IPS-20b (cell line): ENCODE data around the gene NDOR1.
A peak's percentile ranks its signal among the peaks of the same experiment; 100 is the strongest.

Source experiments
- H3K27ac ChIP-seq: one replicate; pipeline ENCODE4 v1.5.1; 2013; ENCODE audit warnings: low read length
- H3K27me3 ChIP-seq: 2 replicates; pipeline ENCODE4 v1.6.1; 2013; ENCODE audit warnings: mild to moderate bottlenecking, low read length, inconsistent platforms; ENCODE audit not compliant: insufficient read depth
- H3K36me3 ChIP-seq: 2 replicates; pipeline ENCODE4 v1.6.1; 2013; ENCODE audit warnings: low read depth, mild to moderate bottlenecking, inconsistent platforms, low read length, moderate library complexity; ENCODE audit not compliant: insufficient read depth
- H3K4me1 ChIP-seq: 2 replicates; pipeline ENCODE4 v1.6.1; 2013; ENCODE audit warnings: mild to moderate bottlenecking, control low read depth, inconsistent platforms, low read length, moderate library complexity; ENCODE audit not compliant: insufficient read depth
- H3K4me3 ChIP-seq: 2 replicates; pipeline ENCODE4 v1.5.1; 2013; ENCODE audit warnings: mild to moderate bottlenecking, low read length, inconsistent platforms
- H3K9ac ChIP-seq: 2 replicates; pipeline ENCODE4 v1.6.1; 2013; ENCODE audit warnings: low read depth, mild to moderate bottlenecking, inconsistent platforms, low read length, moderate library complexity
- H3K9me3 ChIP-seq: 2 replicates; pipeline ENCODE4 v1.6.1; 2013; ENCODE audit warnings: mild to moderate bottlenecking, low read depth, low read length, inconsistent platforms; ENCODE audit not compliant: insufficient read depth

NDOR1 gene

DNA sequence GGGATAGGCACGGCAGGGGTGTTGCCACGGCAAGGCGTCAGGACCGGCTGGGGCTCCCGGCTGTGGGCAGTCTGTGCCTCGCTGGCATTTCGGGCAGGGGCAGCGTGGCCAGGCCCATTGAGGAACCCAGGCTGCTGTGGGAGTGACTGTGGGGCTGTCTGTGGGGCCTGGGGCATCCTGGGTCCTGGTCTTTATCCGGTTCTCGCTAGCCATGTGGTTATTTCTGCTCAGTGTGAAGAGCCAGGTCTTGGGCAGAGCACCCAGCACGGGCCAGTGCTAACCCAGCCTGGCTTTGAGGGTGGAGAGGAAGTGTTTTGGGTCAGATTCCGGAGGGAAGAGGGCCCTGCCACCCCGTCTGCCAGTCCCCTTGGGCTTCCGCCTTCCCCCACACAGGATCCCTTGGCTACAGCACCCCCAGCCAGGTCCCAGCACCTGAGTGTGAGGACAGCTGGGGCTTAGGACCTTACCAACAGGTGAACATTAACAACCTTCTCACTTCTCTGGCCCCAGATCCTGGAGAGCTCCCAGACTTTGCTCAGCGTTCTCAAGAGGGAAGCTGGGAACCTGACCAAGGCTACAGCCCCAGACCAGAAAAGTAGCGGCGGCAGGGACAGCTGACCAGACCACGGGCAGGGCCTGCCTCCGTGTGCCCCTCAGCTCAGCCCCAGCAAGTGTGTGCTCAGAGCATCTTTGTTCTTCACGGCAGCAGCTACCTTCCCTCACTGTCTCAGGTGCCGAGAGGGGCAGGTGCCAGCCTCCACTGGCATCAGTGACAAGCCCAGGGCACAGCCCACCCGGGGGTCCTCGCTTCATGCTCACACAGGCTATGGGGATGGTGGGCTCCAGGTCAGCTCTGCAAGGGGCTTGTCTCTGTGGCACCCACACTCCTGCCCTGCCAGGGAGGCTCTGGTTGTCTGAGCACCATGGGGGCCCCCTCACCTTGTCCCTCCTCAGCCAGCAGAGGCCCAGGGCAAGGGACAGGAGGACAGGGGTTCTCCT, 15.9 kb upstream of the NDOR1 start:
- H3K9me3 ChIP-seq, result no peaks in the 10 kb centered on the region
- peak overlapping the region; percentile 81 for H3K4me3 ChIP-seq
- peak overlapping the region; percentile 82; the same call in 1 of the 2 replicates for H3K9ac ChIP-seq
- H3K4me1 ChIP-seq, result peaks cover 5% of the 10 kb centered on the region; the same call in 1 of the 2 replicates
- no peaks in the 10 kb centered on the region for H3K27me3 ChIP-seq
- H3K36me3 ChIP-seq, result peaks cover 9% of the 10 kb centered on the region; the same call in 1 of the 2 replicates
- H3K27ac ChIP-seq, result no peak overlapping the region

DNA sequence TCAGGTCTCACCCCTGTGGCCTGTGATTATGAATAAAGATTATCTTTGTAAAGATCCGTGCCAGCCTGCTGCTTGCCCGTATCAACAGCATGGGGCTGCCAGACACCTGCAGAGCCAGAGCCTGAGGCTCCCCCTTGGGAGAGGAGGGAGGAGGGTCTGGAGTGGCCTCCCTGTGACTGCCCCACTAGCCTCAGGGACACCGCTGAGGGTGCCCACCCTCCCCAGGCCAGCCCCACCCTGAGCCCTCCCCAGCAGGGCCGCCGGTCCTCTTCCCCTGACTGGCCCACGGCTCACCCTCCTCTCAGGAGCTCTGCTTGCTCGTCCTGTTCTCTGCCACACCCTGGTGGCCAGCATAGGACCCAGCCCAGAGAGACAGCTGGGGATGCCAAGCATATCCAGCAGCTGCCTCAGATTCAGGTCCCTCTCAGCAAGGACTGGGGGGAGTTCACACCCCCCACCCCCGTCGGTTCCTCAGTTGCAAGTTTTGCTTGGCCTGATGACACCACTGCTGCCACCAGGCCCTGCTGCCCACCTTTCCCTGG, 15.1 kb upstream of the NDOR1 start:
- Histone ChIP-seq H3K4me1 (peaks cover 5% of the 10 kb centered on the region; the same call in 1 of the 2 replicates), H3K27me3 (no peaks in the 10 kb centered on the region), H3K9ac (no peak overlapping the region), H3K9me3 (no peaks in the 10 kb centered on the region), H3K4me3 (no peak overlapping the region), H3K36me3 (peaks cover 9% of the 10 kb centered on the region; the same call in 1 of the 2 replicates), H3K27ac (no peak overlapping the region)

- Histone ChIP-seq H3K27me3 (no peaks in the 10 kb centered on the region), H3K36me3 (peaks cover 9% of the 10 kb centered on the region; the same call in 1 of the 2 replicates), H3K4me1 (peaks cover 5% of the 10 kb centered on the region; the same call in 1 of the 2 replicates), H3K9ac (no peak overlapping the region), H3K9me3 (no peaks in the 10 kb centered on the region), H3K27ac (no peak overlapping the region), H3K4me3 (no peak overlapping the region)
Observed at GRCh38 chr9:137191245-137191644, 14.3 kb upstream of the NDOR1 start.

DNA sequence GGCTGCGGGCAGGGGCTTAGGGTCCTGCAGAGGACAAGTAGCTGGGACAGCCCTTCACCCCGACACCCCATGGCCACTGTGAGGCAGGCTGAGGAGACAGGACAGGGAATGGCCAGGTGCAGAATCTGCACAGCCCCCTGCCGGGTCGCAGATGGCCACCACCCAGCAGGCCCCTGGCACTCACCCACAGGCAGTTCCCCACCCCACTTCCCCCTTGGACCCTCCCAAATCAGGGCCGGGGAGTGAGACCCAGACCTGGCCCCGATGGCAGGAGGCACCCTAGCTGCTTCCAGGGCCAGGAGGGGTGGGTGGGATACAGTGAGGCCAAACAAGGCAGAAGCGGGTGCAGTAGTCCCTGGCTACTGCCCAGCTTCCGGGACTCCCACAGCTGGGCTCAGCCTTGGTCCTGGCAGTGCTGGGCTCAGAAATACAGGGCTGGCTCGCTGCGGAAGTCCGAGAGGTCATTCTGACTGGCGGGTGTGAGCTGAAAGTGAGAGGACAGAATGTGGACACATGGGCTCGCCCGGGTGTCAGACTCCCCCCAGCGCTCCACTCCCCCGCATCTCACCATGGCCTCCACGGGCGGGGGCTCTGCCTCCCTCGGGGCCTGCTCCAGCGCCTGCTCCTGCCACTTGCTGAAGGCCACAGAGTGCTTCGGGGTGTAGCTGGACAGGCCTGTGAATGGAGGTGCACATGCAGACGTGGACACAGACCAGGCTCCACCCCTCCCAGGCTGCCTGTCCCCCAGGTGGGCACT, 13.6 kb upstream of the NDOR1 start:
- Histone ChIP-seq H3K9me3 (no peaks in the 10 kb centered on the region), H3K27ac (no peak overlapping the region), H3K9ac (no peak overlapping the region), H3K4me1 (peaks cover 5% of the 10 kb centered on the region; the same call in 1 of the 2 replicates), H3K4me3 (no peak overlapping the region), H3K27me3 (no peaks in the 10 kb centered on the region), H3K36me3 (peaks cover 8% of the 10 kb centered on the region; the same call in 1 of the 2 replicates)

DNA sequence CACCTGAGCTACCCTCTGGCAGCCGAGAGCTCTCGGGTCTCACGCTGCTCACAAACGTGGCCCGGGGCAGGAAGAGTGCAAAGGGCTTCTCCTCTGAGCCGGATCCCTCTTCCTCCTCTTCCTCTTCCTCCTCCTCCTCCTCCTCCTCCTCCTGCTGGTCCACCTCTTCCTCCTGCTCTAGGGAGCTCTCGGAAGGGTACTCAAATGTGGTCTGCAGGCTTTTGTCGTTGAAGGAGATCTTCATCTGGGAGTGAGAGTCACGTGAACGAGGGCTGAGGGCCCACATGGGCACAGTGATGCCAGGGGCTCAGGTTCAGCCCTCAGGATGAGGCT, 13.1 kb upstream of the NDOR1 start:
- Histone ChIP-seq H3K27ac (no peak overlapping the region), H3K9me3 (no peaks in the 10 kb centered on the region), H3K27me3 (no peaks in the 10 kb centered on the region), H3K36me3 (peaks cover 4% of the 10 kb centered on the region; the same call in 1 of the 2 replicates), H3K4me1 (peaks cover 5% of the 10 kb centered on the region; the same call in 1 of the 2 replicates), H3K9ac (no peak overlapping the region), H3K4me3 (no peak overlapping the region)

DNA sequence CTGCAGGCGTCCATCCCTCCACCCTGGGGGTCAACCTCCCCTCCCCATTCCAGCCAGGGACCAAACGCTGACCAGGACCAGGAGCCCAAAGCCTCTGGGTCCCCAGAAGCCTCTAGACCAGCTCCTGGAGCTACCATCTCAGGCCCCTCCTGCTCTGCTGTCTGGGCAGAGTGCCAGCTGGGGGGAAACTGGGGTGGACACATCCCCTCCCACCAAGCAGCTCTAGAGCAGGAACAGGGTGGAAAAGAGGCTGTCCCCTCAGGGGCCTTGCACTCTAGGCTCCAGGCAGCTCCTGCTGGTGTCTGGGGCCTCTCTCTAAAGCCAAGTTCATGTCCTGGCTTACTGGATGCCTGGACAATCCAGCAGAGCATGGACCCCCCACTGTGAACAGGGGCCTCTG, 12.6 kb upstream of the NDOR1 start:
- H3K9me3 ChIP-seq, result no peaks in the 10 kb centered on the region
- H3K9ac ChIP-seq, result no peak overlapping the region
- peaks cover 4% of the 10 kb centered on the region; the same call in 1 of the 2 replicates for H3K36me3 ChIP-seq
- no peak overlapping the region for H3K4me3 ChIP-seq
- H3K27me3 ChIP-seq, result no peaks in the 10 kb centered on the region
- peaks cover 5% of the 10 kb centered on the region; the same call in 1 of the 2 replicates for H3K4me1 ChIP-seq
- H3K27ac ChIP-seq, result no peak overlapping the region

- Histone ChIP-seq H3K27ac (no peak overlapping the region), H3K27me3 (no peaks in the 10 kb centered on the region), H3K9ac (no peak overlapping the region), H3K9me3 (no peaks in the 10 kb centered on the region), H3K36me3 (peaks cover 4% of the 10 kb centered on the region; the same call in 1 of the 2 replicates), H3K4me1 (peaks cover 5% of the 10 kb centered on the region; the same call in 1 of the 2 replicates), H3K4me3 (no peak overlapping the region)
Observed at GRCh38 chr9:137193771-137194170, 11.7 kb upstream of the NDOR1 start.

DNA sequence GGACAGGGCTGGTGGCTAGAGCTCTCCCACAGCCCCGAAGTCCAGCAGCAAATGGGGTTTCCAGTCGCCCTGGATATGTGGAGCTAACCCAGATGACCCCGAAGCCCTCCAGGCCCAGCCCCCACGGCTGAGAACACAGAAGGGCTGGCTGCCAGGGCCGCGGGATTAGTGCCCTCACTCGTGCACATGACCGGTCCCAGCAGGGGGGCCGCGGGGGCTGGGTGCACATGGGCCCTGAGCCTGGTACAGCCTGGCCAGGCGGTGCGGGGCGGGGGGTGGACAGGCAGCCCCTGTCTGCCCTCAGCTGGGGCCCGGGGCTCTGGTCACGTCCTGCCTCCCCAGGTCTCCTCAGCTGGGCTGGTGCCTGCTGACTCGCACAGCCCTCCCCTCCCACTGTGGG, 11.1 kb upstream of the NDOR1 start:
- no peak overlapping the region for H3K4me3 ChIP-seq
- H3K36me3 ChIP-seq, result peaks cover 4% of the 10 kb centered on the region; the same call in 1 of the 2 replicates
- H3K4me1 ChIP-seq, result peaks cover 4% of the 10 kb centered on the region; the same call in 1 of the 2 replicates
- no peak overlapping the region for H3K9ac ChIP-seq
- H3K27me3 ChIP-seq, result no peaks in the 10 kb centered on the region
- H3K9me3 ChIP-seq, result no peaks in the 10 kb centered on the region
- no peak overlapping the region for H3K27ac ChIP-seq

DNA sequence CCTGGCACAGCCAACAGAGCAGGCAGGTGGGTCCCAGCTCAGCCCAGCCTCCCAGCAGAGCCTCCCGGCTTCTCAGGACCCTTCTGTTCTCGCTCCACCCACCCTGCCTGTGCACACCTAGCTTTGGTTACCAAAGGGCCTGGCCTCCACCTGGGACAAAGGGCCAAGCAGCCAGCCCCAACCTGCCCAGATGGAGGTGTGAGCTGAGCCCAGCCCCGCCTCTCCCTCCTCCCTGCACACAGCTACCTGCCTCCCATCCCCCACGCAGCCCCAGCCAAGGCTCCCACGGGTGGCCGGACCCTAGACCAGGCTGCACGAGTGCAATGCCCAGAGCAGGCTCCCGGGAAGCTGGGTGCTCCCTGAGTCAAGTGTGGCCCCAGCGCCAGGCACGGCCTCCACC, 10.6 kb upstream of the NDOR1 start:
- Histone ChIP-seq H3K9me3 (no peaks in the 10 kb centered on the region), H3K4me3 (no peak overlapping the region), H3K27me3 (no peaks in the 10 kb centered on the region), H3K9ac (no peak overlapping the region), H3K36me3 (peaks cover 4% of the 10 kb centered on the region; the same call in 1 of the 2 replicates), H3K27ac (no peak overlapping the region), H3K4me1 (no peaks in the 10 kb centered on the region)

GRCh38 chr9:137195525-137196220, 9.8 kb upstream of the NDOR1 start:
- H3K27me3 ChIP-seq, result no peaks in the 10 kb centered on the region
- no peaks in the 10 kb centered on the region for H3K9me3 ChIP-seq
- H3K27ac ChIP-seq, result no peak overlapping the region
- no peaks in the 10 kb centered on the region for H3K4me1 ChIP-seq
- peaks cover 4% of the 10 kb centered on the region; the same call in 1 of the 2 replicates for H3K36me3 ChIP-seq
- no peak overlapping the region for H3K9ac ChIP-seq
- no peak overlapping the region for H3K4me3 ChIP-seq
